ENCODE results near the gene UBN2.

DNA sequence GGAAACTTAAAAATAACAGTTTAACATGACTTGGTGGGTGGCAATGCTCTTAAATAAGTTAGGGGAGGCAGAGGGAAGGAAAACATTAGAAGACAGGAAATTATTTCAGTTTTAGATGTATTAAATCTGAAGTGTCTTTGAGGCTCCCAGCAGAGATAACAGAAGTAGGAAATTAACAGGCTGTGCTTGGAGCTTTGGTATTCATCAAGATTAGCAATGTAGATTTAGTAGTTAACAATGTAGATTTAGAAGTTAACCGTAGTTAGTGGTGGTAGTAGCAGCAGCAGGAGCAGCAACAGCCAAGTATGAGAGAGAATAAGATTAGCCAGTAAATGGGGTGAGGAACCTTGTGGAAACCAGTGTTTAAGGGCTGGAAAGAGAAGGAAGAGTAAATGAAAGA lies 48.7 kb upstream of the UBN2 start:
- TF ChIP-seq, protein P1, sequence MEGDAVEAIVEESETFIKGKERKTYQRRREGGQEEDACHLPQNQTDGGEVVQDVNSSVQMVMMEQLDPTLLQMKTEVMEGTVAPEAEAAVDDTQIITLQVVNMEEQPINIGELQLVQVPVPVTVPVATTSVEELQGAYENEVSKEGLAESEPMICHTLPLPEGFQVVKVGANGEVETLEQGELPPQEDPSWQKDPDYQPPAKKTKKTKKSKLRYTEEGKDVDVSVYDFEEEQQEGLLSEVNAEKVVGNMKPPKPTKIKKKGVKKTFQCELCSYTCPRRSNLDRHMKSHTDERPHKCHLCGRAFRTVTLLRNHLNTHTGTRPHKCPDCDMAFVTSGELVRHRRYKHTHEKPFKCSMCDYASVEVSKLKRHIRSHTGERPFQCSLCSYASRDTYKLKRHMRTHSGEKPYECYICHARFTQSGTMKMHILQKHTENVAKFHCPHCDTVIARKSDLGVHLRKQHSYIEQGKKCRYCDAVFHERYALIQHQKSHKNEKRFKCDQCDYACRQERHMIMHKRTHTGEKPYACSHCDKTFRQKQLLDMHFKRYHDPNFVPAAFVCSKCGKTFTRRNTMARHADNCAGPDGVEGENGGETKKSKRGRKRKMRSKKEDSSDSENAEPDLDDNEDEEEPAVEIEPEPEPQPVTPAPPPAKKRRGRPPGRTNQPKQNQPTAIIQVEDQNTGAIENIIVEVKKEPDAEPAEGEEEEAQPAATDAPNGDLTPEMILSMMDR (IDR thresholded peaks at IDR 0.05 in 2 of 3, conservative IDR thresholded peaks at IDR 0.05 in 1 of 3; ENCODE audit: control insufficient read depth in 2 of 3, extremely low read depth in 1 of 3, insufficient read depth in 1 of 3, low read depth in 3 of 3, low read length in 3 of 3): no peak
- TF ChIP-seq, protein P2, sequence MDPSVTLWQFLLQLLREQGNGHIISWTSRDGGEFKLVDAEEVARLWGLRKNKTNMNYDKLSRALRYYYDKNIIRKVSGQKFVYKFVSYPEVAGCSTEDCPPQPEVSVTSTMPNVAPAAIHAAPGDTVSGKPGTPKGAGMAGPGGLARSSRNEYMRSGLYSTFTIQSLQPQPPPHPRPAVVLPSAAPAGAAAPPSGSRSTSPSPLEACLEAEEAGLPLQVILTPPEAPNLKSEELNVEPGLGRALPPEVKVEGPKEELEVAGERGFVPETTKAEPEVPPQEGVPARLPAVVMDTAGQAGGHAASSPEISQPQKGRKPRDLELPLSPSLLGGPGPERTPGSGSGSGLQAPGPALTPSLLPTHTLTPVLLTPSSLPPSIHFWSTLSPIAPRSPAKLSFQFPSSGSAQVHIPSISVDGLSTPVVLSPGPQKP (IDR thresholded peaks at IDR 0.05; ENCODE audit: low read depth, low read length): no peak
- TF ChIP-seq HCFC1 (IDR thresholded peaks at IDR 0.05; ENCODE audit: low read length) (no peak), CEBPB (IDR thresholded peaks at IDR 0.05; ENCODE audit: borderline replicate concordance in 1 of 2, low read depth in 2 of 2, low read length in 2 of 2) (no peak), EZH2 (IDR thresholded peaks at IDR 0.05; ENCODE audit: borderline replicate concordance, control insufficient read depth, low read depth, low read length) (no peak), POLR2AphosphoS5 (IDR thresholded peaks at IDR 0.05; ENCODE audit: low read length) (no peak)
- TF ChIP-seq, protein P3, sequence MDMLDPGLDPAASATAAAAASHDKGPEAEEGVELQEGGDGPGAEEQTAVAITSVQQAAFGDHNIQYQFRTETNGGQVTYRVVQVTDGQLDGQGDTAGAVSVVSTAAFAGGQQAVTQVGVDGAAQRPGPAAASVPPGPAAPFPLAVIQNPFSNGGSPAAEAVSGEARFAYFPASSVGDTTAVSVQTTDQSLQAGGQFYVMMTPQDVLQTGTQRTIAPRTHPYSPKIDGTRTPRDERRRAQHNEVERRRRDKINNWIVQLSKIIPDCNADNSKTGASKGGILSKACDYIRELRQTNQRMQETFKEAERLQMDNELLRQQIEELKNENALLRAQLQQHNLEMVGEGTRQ (IDR thresholded peaks at IDR 0.05; ENCODE audit: borderline replicate concordance, low read depth, low read length): no peak
